IMR-90 (cell line): Measurements from ENCODE around the gene NRL.
"Not testable (repeated sequence)": the region's sequence is repeated elsewhere in the genome, so short reads cannot be mapped to it uniquely, and the experiment has no call there.

Source experiments
- BHLHE40 ChIP-seq: fragments of 150-350 bp; IDR thresholded peaks from 2 replicates; pipeline ENCODE4 v1.6.1; 2016; ENCODE audit warnings: mild to moderate bottlenecking, low read depth, low read length
- CEBPB ChIP-seq: IDR thresholded peaks from 2 replicates; pipeline ENCODE4 v1.6.1; 2012; ENCODE audit warnings: low read depth, low read length, improper control_type of control experiment
- FOS ChIP-seq: fragments of 150-350 bp; IDR thresholded peaks from 2 replicates; pipeline ENCODE4 v1.6.1; 2016; ENCODE audit warnings: low read depth, low read length
- MAFK ChIP-seq: IDR thresholded peaks from 2 replicates; pipeline ENCODE4 v1.6.1; 2012; ENCODE audit warnings: low read depth, low read length, improper control_type of control experiment
- MAZ ChIP-seq: IDR thresholded peaks from 2 replicates; pipeline ENCODE4 v1.6.1; 2012; ENCODE audit warnings: low read depth, mild to moderate bottlenecking, low read length, improper control_type of control experiment, moderate library complexity, borderline replicate concordance
- MXI1 ChIP-seq: IDR thresholded peaks from 2 replicates; pipeline ENCODE4 v1.6.1; 2012; ENCODE audit warnings: low read depth, mild to moderate bottlenecking, low read length, moderate library complexity, borderline replicate concordance
- NFE2L2 ChIP-seq: fragments of 150-350 bp; IDR thresholded peaks from 2 replicates; pipeline ENCODE4 v1.6.1; 2016; ENCODE audit warnings: low read depth, mild to moderate bottlenecking, low read length
- POLR2A ChIP-seq: IDR thresholded peaks from 2 replicates; pipeline ENCODE4 v1.6.1; 2012; ENCODE audit warnings: mild to moderate bottlenecking, low read depth, low read length
- RAD21 ChIP-seq: IDR thresholded peaks from 2 replicates; pipeline ENCODE4 v1.6.1; 2012; ENCODE audit warnings: low read length, improper control_type of control experiment
- RCOR1 ChIP-seq: IDR thresholded peaks from 2 replicates; pipeline ENCODE4 v1.6.1; 2012; ENCODE audit warnings: mild to moderate bottlenecking, low read length, improper control_type of control experiment; ENCODE audit not compliant: insufficient replicate concordance
- RFX5 ChIP-seq: IDR thresholded peaks from 2 replicates; pipeline ENCODE4 v1.8.0; 2012; ENCODE audit warnings: low read depth, mild to moderate bottlenecking, low read length, moderate library complexity
- SMC3 ChIP-seq: fragments of 150-350 bp; IDR thresholded peaks from 2 replicates; pipeline ENCODE4 v1.6.1; 2016; ENCODE audit warnings: low read depth, mild to moderate bottlenecking, antibody characterized with exemption, low read length, moderate library complexity
- TF ChIP-seq, protein P1 (sequence below): conservative IDR thresholded peaks from 2 replicates; pipeline ENCODE4 v1.5.1; 2012; ENCODE audit warnings: mild to moderate bottlenecking, low read depth, low read length, improper control_type of control experiment
- TF ChIP-seq, protein P2 (sequence below): fragments of 150-350 bp; IDR thresholded peaks from 2 replicates; pipeline ENCODE4 v1.6.1; 2017; ENCODE audit warnings: mild to moderate bottlenecking, antibody characterized with exemption, low read length, low read depth

DNA sequence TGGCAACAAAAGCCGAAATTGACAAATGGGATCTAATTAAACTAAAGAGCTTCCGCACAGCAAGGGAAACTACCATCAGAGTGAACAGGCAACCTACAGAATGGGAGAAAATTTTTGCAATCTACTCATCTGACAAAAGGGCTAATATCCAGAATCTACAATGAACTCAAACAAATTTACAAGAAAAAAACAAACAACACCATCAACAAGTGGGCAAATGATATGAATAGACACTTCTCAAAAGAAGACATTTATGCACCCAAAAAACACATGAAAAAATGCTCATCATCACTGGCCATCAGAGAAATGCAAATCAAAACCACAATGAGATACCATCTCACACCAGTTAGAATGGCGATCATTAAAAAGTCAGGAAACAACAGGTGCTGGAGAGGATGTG lies 85.1 kb downstream of the NRL start:
- TF ChIP-seq, protein P1, sequence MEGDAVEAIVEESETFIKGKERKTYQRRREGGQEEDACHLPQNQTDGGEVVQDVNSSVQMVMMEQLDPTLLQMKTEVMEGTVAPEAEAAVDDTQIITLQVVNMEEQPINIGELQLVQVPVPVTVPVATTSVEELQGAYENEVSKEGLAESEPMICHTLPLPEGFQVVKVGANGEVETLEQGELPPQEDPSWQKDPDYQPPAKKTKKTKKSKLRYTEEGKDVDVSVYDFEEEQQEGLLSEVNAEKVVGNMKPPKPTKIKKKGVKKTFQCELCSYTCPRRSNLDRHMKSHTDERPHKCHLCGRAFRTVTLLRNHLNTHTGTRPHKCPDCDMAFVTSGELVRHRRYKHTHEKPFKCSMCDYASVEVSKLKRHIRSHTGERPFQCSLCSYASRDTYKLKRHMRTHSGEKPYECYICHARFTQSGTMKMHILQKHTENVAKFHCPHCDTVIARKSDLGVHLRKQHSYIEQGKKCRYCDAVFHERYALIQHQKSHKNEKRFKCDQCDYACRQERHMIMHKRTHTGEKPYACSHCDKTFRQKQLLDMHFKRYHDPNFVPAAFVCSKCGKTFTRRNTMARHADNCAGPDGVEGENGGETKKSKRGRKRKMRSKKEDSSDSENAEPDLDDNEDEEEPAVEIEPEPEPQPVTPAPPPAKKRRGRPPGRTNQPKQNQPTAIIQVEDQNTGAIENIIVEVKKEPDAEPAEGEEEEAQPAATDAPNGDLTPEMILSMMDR = not testable (repeated sequence)
- TF ChIP-seq POLR2A, RCOR1, RFX5, MAFK, SMC3, BHLHE40, MAZ, FOS, RAD21, CEBPB, MXI1, NFE2L2: not testable (repeated sequence)
- TF ChIP-seq, protein P2, sequence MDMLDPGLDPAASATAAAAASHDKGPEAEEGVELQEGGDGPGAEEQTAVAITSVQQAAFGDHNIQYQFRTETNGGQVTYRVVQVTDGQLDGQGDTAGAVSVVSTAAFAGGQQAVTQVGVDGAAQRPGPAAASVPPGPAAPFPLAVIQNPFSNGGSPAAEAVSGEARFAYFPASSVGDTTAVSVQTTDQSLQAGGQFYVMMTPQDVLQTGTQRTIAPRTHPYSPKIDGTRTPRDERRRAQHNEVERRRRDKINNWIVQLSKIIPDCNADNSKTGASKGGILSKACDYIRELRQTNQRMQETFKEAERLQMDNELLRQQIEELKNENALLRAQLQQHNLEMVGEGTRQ = not testable (repeated sequence)
